COLO668 (cell line): Measurements from ENCODE around the gene C1orf141.
"Not testable (repeated sequence)": the region's sequence is repeated elsewhere in the genome, so short reads cannot be mapped to it uniquely, and the experiment has no call there.

Experiments used
- DNase-seq: peaks from one replicate; lab custom pipeline; 2025; ENCODE audit not compliant: unreplicated experiment; lab: John Stamatoyannopoulos, UW

Gene C1orf141

GRCh38 chr1:67134695-67135094, at the start of gene C1orf141:
Gene C1orf141 (minus strand): TSS chr1:67134970. CDS start chr1:67127240, 7,730 bp downstream.
- DNase-seq, result no peak

GRCh38 chr1:67175530-67176087, 40.8 kb upstream of the C1orf141 start:
- no peak for DNase-seq

GRCh38 chr1:67174716-67175284, 40.0 kb upstream of the C1orf141 start:
- no peak for DNase-seq

DNA sequence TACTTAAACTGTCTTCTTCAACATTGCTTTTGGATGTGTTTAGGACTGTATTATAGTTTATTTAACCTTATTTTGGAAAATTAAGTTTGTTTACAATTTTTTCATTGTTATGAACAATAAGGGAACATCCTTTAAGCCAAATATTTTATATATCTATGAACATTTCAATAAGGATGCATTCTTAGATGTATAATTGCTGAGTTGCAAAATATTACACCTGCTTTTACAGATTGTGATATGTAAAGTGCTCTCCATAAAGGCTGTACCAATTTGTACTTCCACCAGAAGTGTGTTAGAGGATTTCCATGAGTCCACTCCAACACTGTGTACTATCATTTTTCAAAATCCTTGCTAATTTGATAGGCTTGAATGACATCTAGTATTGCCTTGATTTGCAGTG, 39.2 kb upstream of the C1orf141 start:
- no peak for DNase-seq

- no peak for DNase-seq
Observed at GRCh38 chr1:67171978-67172377, 37.2 kb upstream of the C1orf141 start.

GRCh38 chr1:67171574-67171955, 36.8 kb upstream of the C1orf141 start:
- DNase-seq, result no peak

DNA sequence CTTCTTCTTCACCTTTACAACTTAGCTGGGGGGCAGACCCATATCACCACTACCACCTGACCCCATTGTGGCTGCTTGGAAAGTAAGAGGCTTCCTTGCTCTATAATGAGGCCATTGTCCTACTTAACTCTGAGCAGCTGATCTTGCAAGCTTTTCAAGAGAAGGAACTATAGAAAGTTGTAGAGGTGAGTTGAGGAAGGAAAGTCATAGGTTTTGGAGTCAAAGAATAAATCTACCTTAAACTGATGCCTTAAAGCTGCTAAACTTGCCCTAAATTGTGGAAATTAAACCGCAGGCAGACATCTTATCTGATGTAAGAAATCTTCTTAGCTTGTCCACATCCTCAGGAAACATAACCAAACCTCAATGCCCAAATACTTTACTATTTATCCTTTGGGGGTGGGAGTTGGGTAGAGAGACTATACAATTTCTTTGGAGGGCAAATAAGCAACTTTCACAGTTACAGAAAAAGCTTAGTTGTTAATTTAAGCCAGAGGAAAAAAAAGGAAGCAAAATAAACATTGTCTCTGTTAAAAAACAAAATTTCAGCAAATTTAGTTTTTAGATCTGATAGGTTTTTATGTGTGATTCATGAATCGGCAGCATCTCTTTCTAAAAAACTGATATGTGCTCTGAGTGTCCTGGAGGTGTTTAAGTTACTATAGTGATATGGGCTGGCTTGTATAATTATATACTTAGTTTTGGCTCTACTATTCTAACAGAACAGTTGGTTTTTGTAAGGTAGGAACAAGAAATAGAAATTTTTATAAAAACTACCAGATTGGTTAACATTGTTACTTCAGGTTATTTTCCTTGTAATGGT, 36.2 kb upstream of the C1orf141 start:
- DNase-seq, result no peak

DNA sequence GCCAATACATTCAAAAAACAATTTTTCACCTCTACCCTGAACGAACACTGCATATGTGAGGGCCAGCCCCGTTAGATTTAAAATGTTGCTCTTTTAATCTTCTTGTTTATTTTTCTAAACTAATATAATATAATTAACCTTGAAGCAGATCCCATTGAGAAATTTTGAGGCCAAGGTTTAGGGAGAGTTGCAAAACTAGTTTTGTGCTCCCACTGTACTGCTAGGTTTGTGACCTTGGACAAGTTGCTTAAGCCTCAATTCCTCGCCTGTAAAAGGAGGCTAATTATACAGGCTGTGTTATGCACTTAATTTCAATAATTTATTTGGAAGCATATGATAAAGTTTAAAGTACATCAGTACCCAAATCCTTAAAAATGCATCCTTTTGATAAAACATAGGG, 35.2 kb upstream of the C1orf141 start:
- DNase-seq, result no peak

DNA sequence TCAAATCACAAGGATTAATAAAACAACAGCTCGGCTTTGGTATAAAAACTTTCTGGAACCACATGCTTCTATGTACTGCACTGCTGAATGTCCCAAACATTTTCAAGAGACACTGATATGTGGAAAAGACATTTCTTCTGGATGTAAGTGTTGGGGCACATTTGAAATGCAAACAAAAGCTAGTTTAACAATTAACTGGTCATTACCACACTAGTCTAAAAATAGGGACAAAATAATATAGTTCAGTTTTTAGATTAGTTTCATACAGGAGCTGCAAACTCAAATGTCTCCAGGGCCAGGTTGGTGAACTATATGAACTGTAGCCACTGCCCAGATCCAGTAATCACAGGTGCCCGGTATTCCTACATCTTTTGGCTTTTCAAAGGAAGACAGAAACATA, 34.7 kb upstream of the C1orf141 start:
- DNase-seq, result no peak

DNA sequence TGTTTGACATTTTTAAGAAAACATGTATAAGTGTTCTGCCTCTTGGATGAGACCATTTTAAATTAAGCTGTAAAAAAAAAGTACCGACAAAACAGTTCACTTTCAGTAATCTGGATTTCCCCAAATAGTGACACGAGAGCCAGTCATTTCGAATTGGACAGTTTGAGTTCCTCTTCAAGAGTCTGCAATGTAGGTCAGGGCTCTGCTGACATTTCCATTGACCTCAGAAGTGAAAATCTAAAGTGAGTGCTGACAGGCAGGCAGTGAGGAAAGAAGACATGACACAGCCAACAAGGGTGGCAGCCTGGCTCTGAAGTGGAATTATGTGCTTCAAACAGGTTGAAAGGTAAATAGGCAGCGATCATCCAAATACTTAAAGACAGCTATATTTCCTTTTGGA, 31.4 kb upstream of the C1orf141 start, which contains the start of gene IL23R:
Gene IL23R (plus strand): TSS at position 259 of the 400 bp plus-strand sequence. CDS start 1,667 bp downstream, outside the sequence.
- DNase-seq, result no peak

GRCh38 chr1:67165468-67166041, 30.8 kb upstream of the C1orf141 start:
- DNase-seq, result no peak

- peak; percentile 75 for DNase-seq
Observed at GRCh38 chr1:67162954-67163353, 28.2 kb upstream of the C1orf141 start.

GRCh38 chr1:67159233-67159632, 24.5 kb upstream of the C1orf141 start:
- DNase-seq, result no peak

GRCh38 chr1:67158401-67158800, 23.6 kb upstream of the C1orf141 start:
- DNase-seq, result no peak

- DNase-seq, result no peak
Observed at GRCh38 chr1:67150931-67151330, 16.2 kb upstream of the C1orf141 start.

- DNase-seq, result peak; percentile 83
Observed at GRCh38 chr1:67149179-67149770, 14.5 kb upstream of the C1orf141 start.

GRCh38 chr1:67148516-67149178, 13.9 kb upstream of the C1orf141 start:
- no peak for DNase-seq

DNA sequence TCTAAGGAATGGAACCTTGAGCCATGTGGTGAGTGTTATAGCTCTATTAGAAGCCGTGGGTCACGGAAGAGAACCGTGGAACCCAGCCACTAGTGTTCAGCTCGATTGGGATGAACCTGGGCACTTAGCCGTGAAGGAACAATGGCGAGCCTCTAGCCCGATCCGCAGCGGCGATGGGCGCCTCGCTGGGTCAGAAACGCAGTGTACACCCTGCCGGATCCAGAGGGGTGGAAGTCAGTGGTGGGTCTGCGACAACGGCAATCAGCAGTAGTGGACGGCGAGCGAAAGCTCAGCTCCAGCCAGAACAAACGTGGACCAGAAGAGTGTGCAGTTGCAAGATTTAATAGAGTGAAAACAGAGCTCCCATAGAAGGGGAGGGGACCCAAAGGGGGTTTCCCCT, 13.2 kb upstream of the C1orf141 start:
- DNase-seq, result not testable (repeated sequence)

- no peak for DNase-seq
Observed at GRCh38 chr1:67146539-67146938, 11.8 kb upstream of the C1orf141 start.

- DNase-seq, result no peak
Observed at GRCh38 chr1:67146101-67146500, 11.3 kb upstream of the C1orf141 start.

DNA sequence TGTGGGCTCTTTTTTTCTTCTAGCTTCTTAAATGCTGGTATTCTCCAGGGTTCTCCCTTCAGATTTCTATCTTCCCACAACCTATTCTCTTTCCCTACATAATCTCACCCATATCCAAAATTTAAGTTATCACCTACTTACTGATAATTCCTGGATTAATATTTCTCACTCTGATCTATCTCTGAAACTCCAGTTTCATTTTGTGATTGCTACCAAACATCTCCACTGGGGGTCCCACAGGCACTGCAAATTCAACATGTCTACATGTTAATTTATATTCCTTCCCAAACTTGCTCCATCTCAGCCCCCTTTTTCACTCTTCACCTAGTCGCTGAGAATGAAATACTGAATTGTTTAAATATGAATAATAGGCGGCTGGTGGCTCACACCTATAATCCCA, 9.9 kb upstream of the C1orf141 start:
- no peak for DNase-seq
